Ovary (tissue), 9 donors: ENCODE measurements around the gene SLC44A1. TPM values are rescaled to one million over a fixed set of nuclear protein-coding genes. Genes with fewer than 3 reads are reported as not detected.

Experiments
- DNase-seq, 5 donors: peaks; one replicate each; pipeline ENCODE4 v3.0.0-alpha.2; 2019 to 2020
- H3K27ac ChIP-seq, 2 donors: fragments of 200-600 bp; one replicate each; pipeline versions ENCODE4 v1.5.1 to v1.8.0; 2019 to 2022
- H3K27me3 ChIP-seq: fragments of 200-600 bp; one replicate; pipeline ENCODE4 v1.8.0; 2022
- H3K36me3 ChIP-seq: fragments of 200-600 bp; sonication (generic); one replicate; pipeline ENCODE4 v1.5.1; 2019
- H3K4me1 ChIP-seq: one replicate; pipeline ENCODE4 v1.8.1; 2013; ENCODE audit warnings: mild to moderate bottlenecking, moderate library complexity; ENCODE audit not compliant: insufficient read depth
- H3K4me3 ChIP-seq: fragments of 200-600 bp; sonication (generic); one replicate; pipeline ENCODE4 v1.5.1; 2017
- H3K9me3 ChIP-seq, 2 donors: fragments of 200-600 bp in 1 of 2; sonication (generic) in 1 of 2; one replicate each; pipeline versions ENCODE4 v1.5.1 to v1.8.1; 2013 to 2019; ENCODE audit warnings: mild to moderate bottlenecking in 1 of 2, moderate library complexity in 1 of 2
- EP300 ChIP-seq: sonication (generic); formaldehyde crosslinking; IDR thresholded peaks from one replicate; pipeline ENCODE4 v1.6.1; 2017; ENCODE audit warnings: antibody characterized with exemption
- intact Hi-C, 4 donors: fragments of 100-400 bp; cut with DNase I; formaldehyde crosslinking; loops; one replicate each; pipeline versions ENCODE4 v1.11.0 to v1.15.1; 2022 to 2023
- polyA plus RNA-seq, 2 donors: library from polyadenylated mRNA; stranded (reverse); fragments of 200-250 nt in 1 of 2; fragments of 350-450 nt in 1 of 2; fragmentation: Illumina TruSeq in 1 of 2; extraction: RNeasy Lipid Tissue Mini Kit (QIAGEN cat#74804) in 1 of 2; gene quantifications; one replicate each; pipeline ENCODE4 v1.2.3, GENCODE V29; 2013 to 2014
- total RNA-seq, 7 donors: library from RNA; depleted of rRNA in 2 of 7; stranded (reverse); fragments of >200 nt in 2 of 7; fragmentation: NEBNext Ultra II Directional in 3 of 7; extraction: Animal tissue kit (Norgen Biotek cat#: 25700) in 3 of 7; gene quantifications; one replicate each; pipeline versions ENCODE4 v1.1.0 to v1.2.4, GENCODE V29; 2016 to 2023
- donor health status: DM: no; HTN: no; CAD: no; lungs with moderate emphysema.
- donor health status: DM: no; HTN: no; CAD: no.
- donor health status: Bipolar disorder and iron deficiency.
- donor health status: DM: yes; HTN: yes; CAD: no.
- donor health status: DM: no; HTN: no; CAD: no.
- donor health status: DM: yes; HTN: yes; CAD: no.

The SLC44A1 gene
- total and polyA plus RNA-seq, 9 donors: 8.8 to 34.7 (median 28.5) TPM

- intact Hi-C loops: no loop called here
- no peak for DNase-seq
- no peaks in the 10 kb centered on the region for H3K27me3 ChIP-seq
- TF ChIP-seq EP300: no peak
- no peaks in the 10 kb centered on the region for H3K36me3 ChIP-seq
- H3K9me3 ChIP-seq: no peaks in the 10 kb centered on the region
- H3K4me3 ChIP-seq: no peak overlapping the region
- no peak overlapping the region for H3K27ac ChIP-seq
- H3K4me1 ChIP-seq: no peaks in the 10 kb centered on the region
Observed at GRCh38 chr9:105485131-105485530, 240.7 kb downstream of the SLC44A1 start.

Other genes starting within 250 kb of the SLC44A1 start
- gene FSD1L, start 203.4 kb downstream of the SLC44A1 start, total RNA-seq: 1 to 10 TPM; 2.6 to 7.6 (median 4.7) TPM
- 1 to 10 TPM; 1.4 to 1.8 TPM for gene FSD1L, start 203.4 kb downstream of the SLC44A1 start, polyA plus RNA-seq